Measurements from ENCODE around the gene ATXN1. TPM values are rescaled to one million over a fixed set of nuclear protein-coding genes. Genes with fewer than 3 reads are reported as not detected.

Gene ATXN1
- total and polyA plus RNA-seq, 2 of the 13 experiments (the other 11 are each of a cell fraction or from before 2014, with no cell fraction given), result 20.7 to 39.5 TPM

DNA sequence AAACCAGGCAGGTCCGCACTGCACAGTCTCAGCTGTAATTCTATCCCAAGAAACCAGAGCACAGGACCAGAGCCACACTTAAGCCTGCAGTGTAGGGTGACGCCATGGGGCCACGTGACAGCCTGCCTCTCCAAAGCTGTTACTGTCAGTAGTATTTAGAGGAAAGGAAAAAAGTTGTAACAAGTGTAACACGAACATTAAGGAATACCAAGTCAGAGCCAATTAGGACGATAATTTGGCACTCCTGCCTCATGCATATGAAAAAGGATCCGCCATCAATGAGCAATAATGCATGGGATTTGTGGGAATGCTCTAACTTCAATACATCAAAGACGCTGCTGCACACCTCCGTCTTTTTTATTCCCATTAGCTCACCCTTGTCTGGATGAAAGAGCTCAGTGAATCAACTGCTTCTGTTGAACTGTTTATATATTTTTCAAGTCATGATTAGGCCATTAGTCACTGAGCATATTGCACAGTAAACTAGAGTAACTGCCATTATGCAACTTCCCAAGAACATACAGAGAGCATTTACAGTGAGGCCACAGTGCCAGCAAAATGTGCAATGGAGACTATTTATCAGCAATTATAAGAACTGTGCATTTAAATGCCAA, 79.9 kb downstream of the ATXN1 start (continued):
- TF ChIP-seq ARHGAP35 (CRISPR knock-in tag; IDR thresholded peaks at IDR 0.05; ENCODE audit: borderline replicate concordance) (no peak), ZNF354B (CRISPR knock-in tag; IDR thresholded peaks at IDR 0.05) (no peak), HDAC2 (CRISPR knock-in tag; IDR thresholded peaks at IDR 0.05) (0 out of 2 replicates have a peak, but pooled peaks have one; percentile 47), NONO (IDR thresholded peaks at IDR 0.05) (no peak), NONO (CRISPR knock-in tag; conservative IDR thresholded peaks at IDR 0.05) (no peak), ZNF558 (CRISPR knock-in tag; IDR thresholded peaks at IDR 0.05; ENCODE audit: borderline replicate concordance) (no peak), ZNF12 (CRISPR knock-in tag; IDR thresholded peaks at IDR 0.05) (peak; percentile 59; the same call in 1 of the 2 replicates), NFE2L2 (IDR thresholded peaks at IDR 0.05; ENCODE audit: low read length) (no peak), SIX4 (CRISPR knock-in tag; IDR thresholded peaks at IDR 0.05) (no peak), ZNF431 (CRISPR knock-in tag; IDR thresholded peaks at IDR 0.05; ENCODE audit: borderline replicate concordance, low read depth) (no peak), FOSL1 (CRISPR knock-in tag; IDR thresholded peaks at IDR 0.05; ENCODE audit: borderline replicate concordance) (peak; percentile 76), ZNF24 (IDR thresholded peaks at IDR 0.05) (0 out of 2 replicates have a peak, but pooled peaks have one; percentile 22), ARNT (IDR thresholded peaks at IDR 0.05) (no peak), ZFP36L1 (CRISPR knock-in tag; IDR thresholded peaks at IDR 0.05) (no peak), TEAD2 (CRISPR knock-in tag; IDR thresholded peaks at IDR 0.05) (no peak), SP5 (CRISPR knock-in tag; IDR thresholded peaks at IDR 0.05; ENCODE audit: borderline replicate concordance, low read depth) (no peak)
- TF ChIP-seq, protein P1, sequence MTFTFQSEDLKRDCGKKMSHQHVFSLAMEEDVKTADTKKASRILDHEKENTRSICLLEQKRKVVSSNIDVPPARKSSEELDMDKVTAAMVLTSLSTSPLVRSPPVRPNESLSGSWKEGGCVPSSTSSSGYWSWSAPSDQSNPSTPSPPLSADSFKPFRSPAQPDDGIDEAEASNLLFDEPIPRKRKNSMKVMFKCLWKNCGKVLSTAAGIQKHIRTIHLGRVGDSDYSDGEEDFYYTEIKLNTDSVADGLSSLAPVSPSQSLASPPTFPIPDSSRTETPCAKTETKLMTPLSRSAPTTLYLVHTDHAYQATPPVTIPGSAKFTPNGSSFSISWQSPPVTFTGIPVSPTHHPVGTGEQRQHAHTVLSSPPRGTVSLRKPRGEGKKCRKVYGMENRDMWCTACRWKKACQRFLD (CRISPR knock-in tag; IDR thresholded peaks at IDR 0.05; ENCODE audit: borderline replicate concordance), result no peak
- TF ChIP-seq, protein P2, sequence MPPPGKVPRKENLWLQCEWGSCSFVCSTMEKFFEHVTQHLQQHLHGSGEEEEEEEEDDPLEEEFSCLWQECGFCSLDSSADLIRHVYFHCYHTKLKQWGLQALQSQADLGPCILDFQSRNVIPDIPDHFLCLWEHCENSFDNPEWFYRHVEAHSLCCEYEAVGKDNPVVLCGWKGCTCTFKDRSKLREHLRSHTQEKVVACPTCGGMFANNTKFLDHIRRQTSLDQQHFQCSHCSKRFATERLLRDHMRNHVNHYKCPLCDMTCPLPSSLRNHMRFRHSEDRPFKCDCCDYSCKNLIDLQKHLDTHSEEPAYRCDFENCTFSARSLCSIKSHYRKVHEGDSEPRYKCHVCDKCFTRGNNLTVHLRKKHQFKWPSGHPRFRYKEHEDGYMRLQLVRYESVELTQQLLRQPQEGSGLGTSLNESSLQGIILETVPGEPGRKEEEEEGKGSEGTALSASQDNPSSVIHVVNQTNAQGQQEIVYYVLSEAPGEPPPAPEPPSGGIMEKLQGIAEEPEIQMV (CRISPR knock-in tag; IDR thresholded peaks at IDR 0.05; ENCODE audit: low read depth), result no peak
- TF ChIP-seq, protein P3, sequence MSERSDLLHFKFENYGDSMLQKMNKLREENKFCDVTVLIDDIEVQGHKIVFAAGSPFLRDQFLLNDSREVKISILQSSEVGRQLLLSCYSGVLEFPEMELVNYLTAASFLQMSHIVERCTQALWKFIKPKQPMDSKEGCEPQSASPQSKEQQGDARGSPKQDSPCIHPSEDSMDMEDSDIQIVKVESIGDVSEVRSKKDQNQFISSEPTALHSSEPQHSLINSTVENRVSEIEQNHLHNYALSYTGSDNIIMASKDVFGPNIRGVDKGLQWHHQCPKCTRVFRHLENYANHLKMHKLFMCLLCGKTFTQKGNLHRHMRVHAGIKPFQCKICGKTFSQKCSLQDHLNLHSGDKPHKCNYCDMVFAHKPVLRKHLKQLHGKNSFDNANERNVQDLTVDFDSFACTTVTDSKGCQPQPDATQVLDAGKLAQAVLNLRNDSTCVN (CRISPR knock-in tag; IDR thresholded peaks at IDR 0.05; ENCODE audit: borderline replicate concordance), result no peak
- TF ChIP-seq, protein P4, sequence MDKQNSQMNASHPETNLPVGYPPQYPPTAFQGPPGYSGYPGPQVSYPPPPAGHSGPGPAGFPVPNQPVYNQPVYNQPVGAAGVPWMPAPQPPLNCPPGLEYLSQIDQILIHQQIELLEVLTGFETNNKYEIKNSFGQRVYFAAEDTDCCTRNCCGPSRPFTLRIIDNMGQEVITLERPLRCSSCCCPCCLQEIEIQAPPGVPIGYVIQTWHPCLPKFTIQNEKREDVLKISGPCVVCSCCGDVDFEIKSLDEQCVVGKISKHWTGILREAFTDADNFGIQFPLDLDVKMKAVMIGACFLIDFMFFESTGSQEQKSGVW (CRISPR knock-in tag; IDR thresholded peaks at IDR 0.05; ENCODE audit: borderline replicate concordance), result no peak
- TF ChIP-seq, protein P5, sequence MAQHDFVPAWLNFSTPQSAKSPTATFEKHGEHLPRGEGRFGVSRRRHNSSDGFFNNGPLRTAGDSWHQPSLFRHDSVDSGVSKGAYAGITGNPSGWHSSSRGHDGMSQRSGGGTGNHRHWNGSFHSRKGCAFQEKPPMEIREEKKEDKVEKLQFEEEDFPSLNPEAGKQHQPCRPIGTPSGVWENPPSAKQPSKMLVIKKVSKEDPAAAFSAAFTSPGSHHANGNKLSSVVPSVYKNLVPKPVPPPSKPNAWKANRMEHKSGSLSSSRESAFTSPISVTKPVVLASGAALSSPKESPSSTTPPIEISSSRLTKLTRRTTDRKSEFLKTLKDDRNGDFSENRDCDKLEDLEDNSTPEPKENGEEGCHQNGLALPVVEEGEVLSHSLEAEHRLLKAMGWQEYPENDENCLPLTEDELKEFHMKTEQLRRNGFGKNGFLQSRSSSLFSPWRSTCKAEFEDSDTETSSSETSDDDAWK (CRISPR knock-in tag; IDR thresholded peaks at IDR 0.05), result no peak
